Activated naive CD8-positive, alpha-beta T cell treated with anti-CD3 and anti-CD28 coated beads, Interleukin-2, amount 50 U/mL, for 16 hours (primary cell): ENCODE results near the gene SALL3.
"Not testable (repeated sequence)": the region's sequence is repeated elsewhere in the genome, so short reads cannot be mapped to it uniquely, and the experiment has no call there.

Source experiments
- DNase-seq: peaks from one replicate; pipeline ENCODE4 v3.0.0-alpha.2; 2020; ENCODE audit warnings: low read depth, low spot score

Gene SALL3

GRCh38 chr18:78979730-78980278, at the start of gene SALL3:
TSS of gene SALL3 (plus strand) at chr18:78979818. CDS start at chr18:78980275, 457 bp downstream.
- DNase-seq, result no peak

GRCh38 chr18:78932281-78932680, 47.3 kb upstream of the SALL3 start:
- DNase-seq, result no peak

- no peak for DNase-seq
These were observed 45.6 kb upstream of the SALL3 start for GRCh38 chr18:78934003-78934402.

- no peak for DNase-seq
These were observed 44.9 kb upstream of the SALL3 start for GRCh38 chr18:78934551-78935225.

- no peak for DNase-seq
These were observed 44.2 kb upstream of the SALL3 start for GRCh38 chr18:78935406-78935805.

- DNase-seq, result no peak
These were observed 43.2 kb upstream of the SALL3 start for GRCh38 chr18:78936251-78937005.

GRCh38 chr18:78937166-78937565, 42.5 kb upstream of the SALL3 start:
- DNase-seq, result no peak

- DNase-seq, result no peak
These were observed 40.5 kb upstream of the SALL3 start for GRCh38 chr18:78939105-78939504.

- DNase-seq, result no peak
These were observed 39.7 kb upstream of the SALL3 start for GRCh38 chr18:78939734-78940494.

- DNase-seq, result not testable (repeated sequence)
These were observed 37.4 kb upstream of the SALL3 start for GRCh38 chr18:78942236-78942635.

GRCh38 chr18:78945628-78946027, 34.0 kb upstream of the SALL3 start:
- DNase-seq, result no peak

GRCh38 chr18:78947291-78947690, 32.3 kb upstream of the SALL3 start:
- no peak for DNase-seq

GRCh38 chr18:78948221-78948620, 31.4 kb upstream of the SALL3 start:
- DNase-seq, result no peak

- no peak for DNase-seq
These were observed 30.9 kb upstream of the SALL3 start for GRCh38 chr18:78948707-78949106.

- DNase-seq, result no peak
These were observed 30.4 kb upstream of the SALL3 start for GRCh38 chr18:78949216-78949615.

- no peak for DNase-seq
These were observed 29.2 kb upstream of the SALL3 start for GRCh38 chr18:78950386-78950785.

- DNase-seq, result no peak
These were observed 26.1 kb upstream of the SALL3 start for GRCh38 chr18:78953566-78953965.

- no peak for DNase-seq
These were observed 24.6 kb upstream of the SALL3 start for GRCh38 chr18:78955051-78955450.

- no peak for DNase-seq
These were observed 22.5 kb upstream of the SALL3 start for GRCh38 chr18:78957140-78957539.

- no peak for DNase-seq
These were observed 18.9 kb upstream of the SALL3 start for GRCh38 chr18:78960709-78961108.

- no peak for DNase-seq
These were observed 17.5 kb upstream of the SALL3 start for GRCh38 chr18:78962098-78962497.

GRCh38 chr18:78964727-78965126, 14.9 kb upstream of the SALL3 start:
- DNase-seq, result not testable (repeated sequence)
